GM19239 (cell line): ENCODE results near the gene PIK3C3.

Experiments used
- DNase-seq: peaks from one replicate; pipeline ENCODE4 v3.0.0; 2011; ENCODE audit warnings: low spot score; ENCODE audit not compliant: insufficient read length
- FAIRE-seq: peaks from 2 replicates; lab custom pipeline; 2011; peaks lifted over from hg19 to GRCh38; lab: Jason Lieb, UNC

PIK3C3 gene

GRCh38 chr18:41954827-41955613 is at the start of gene PIK3C3:
PIK3C3 (plus strand) TSS chr18:41955234; CDS start chr18:41955292, 58 bp downstream.
- peak; percentile 99 for FAIRE-seq

GRCh38 chr18:41905786-41906527 is 49.1 kb upstream of the PIK3C3 start:
- FAIRE-seq = no peak
- no peak for DNase-seq

More at GRCh38 chr18:41954827-41955613, at the start of gene PIK3C3:
- DNase-seq = peak; percentile 60

- peak; percentile 87 for FAIRE-seq
- DNase-seq = peak; percentile 44
These were observed 48.4 kb upstream of the PIK3C3 start for GRCh38 chr18:41906528-41907146.

- FAIRE-seq = no peak
- DNase-seq = no peak
These were observed 37.9 kb upstream of the PIK3C3 start for GRCh38 chr18:41917181-41917580.

GRCh38 chr18:41921770-41922169 is 33.3 kb upstream of the PIK3C3 start:
- FAIRE-seq (no peak), DNase-seq (no peak)

GRCh38 chr18:41922176-41922575 is 32.9 kb upstream of the PIK3C3 start:
- FAIRE-seq = no peak

GRCh38 chr18:41922841-41923240 is 32.2 kb upstream of the PIK3C3 start:
- no peak for FAIRE-seq

More at GRCh38 chr18:41922176-41922575, 32.9 kb upstream of the PIK3C3 start:
- DNase-seq = no peak

GRCh38 chr18:41923446-41923845 is 31.6 kb upstream of the PIK3C3 start:
- no peak for FAIRE-seq
- DNase-seq = no peak

More at GRCh38 chr18:41922841-41923240, 32.2 kb upstream of the PIK3C3 start:
- no peak for DNase-seq

- no peak for DNase-seq
- no peak for FAIRE-seq
These were observed 26.5 kb upstream of the PIK3C3 start for GRCh38 chr18:41928581-41928980.

GRCh38 chr18:41932899-41933298 is 22.1 kb upstream of the PIK3C3 start:
- FAIRE-seq = no peak
- no peak for DNase-seq

- DNase-seq = no peak
- FAIRE-seq = no peak
These were observed 21.3 kb upstream of the PIK3C3 start for GRCh38 chr18:41933778-41934177.

GRCh38 chr18:41936471-41937134 is 18.4 kb upstream of the PIK3C3 start:
- no peak for FAIRE-seq
- DNase-seq = no peak

GRCh38 chr18:41938445-41938844 is 16.6 kb upstream of the PIK3C3 start:
- FAIRE-seq (no peak), DNase-seq (no peak)

- no peak for DNase-seq
- FAIRE-seq = no peak
These were observed 15.7 kb upstream of the PIK3C3 start for GRCh38 chr18:41939326-41939725.

- no peak for FAIRE-seq
- no peak for DNase-seq
These were observed 14.4 kb upstream of the PIK3C3 start for GRCh38 chr18:41940506-41941215.

GRCh38 chr18:41942254-41942653 is 12.8 kb upstream of the PIK3C3 start:
- DNase-seq = no peak
- FAIRE-seq = no peak

- DNase-seq (no peak), FAIRE-seq (no peak)
These were observed 6.4 kb upstream of the PIK3C3 start for GRCh38 chr18:41948544-41949110.

- FAIRE-seq = no peak
- DNase-seq = no peak
These were observed 5.7 kb upstream of the PIK3C3 start for GRCh38 chr18:41949206-41949920.

- FAIRE-seq = peak; percentile 66
- DNase-seq = no peak
These were observed 654 bp downstream of the PIK3C3 start for GRCh38 chr18:41955688-41956087.
